Endothelial cell of umbilical vein (primary cell): ENCODE measurements around the gene RNF217. TPM values are rescaled to one million over a fixed set of nuclear protein-coding genes. Genes with fewer than 3 reads are reported as not detected.

ENCODE experiments used
- BruUV-seq: library from RNA; stranded (reverse); fragments of 400-500 nt; replicated peaks from 2 replicates; lab custom pipeline; 2021; lab: Mats Ljungman, UMichigan
- CTCF ChIA-PET: fragments of 300-600, 350-600 bp; sonication (Branson Sonifier 250); formaldehyde crosslinking; loops from one replicate; lab custom pipeline; 2021; ENCODE audit warnings: antibody characterized with exemption, inconsistent platforms; lab: Charles Lee
- POLR2A ChIA-PET: fragments of 300-600, 350-600 bp; sonication (Branson Sonifier 250); formaldehyde crosslinking; loops from one replicate; lab custom pipeline; 2021; ENCODE audit warnings: antibody characterized with exemption, inconsistent platforms; lab: Charles Lee
- DNase-seq: peaks from one replicate; pipeline ENCODE4 v3.0.0-alpha.2; 2011; ENCODE audit warnings: low read depth, low spot score
- FAIRE-seq: peaks from 2 replicates; lab custom pipeline; 2011; peaks lifted over from hg19 to GRCh38; lab: Jason Lieb, UNC
- H2AFZ ChIP-seq: 2 replicates; pipeline ENCODE4 v1.6.0; 2012; ENCODE audit warnings: low read depth, low read length, control low read depth, inconsistent platforms
- H3K27ac ChIP-seq: 2 replicates; pipeline ENCODE4 v1.5.1; 2011; ENCODE audit warnings: low read depth, mild to moderate bottlenecking, control low read depth, low read length, moderate library complexity; ENCODE audit not compliant: insufficient read depth
- H3K27me3 ChIP-seq, 2 experiments: 2 replicates each; pipeline versions ENCODE4 v1.6.0 to v1.6.1; 2011; ENCODE audit warnings: low read length in 2 of 2, mixed read lengths in 1 of 2; ENCODE audit not compliant: control insufficient read depth in 2 of 2, insufficient read depth in 2 of 2
- H3K36me3 ChIP-seq, 2 experiments: 2 replicates in 1 of 2; 3 replicates in 1 of 2; pipeline ENCODE4 v1.5.1; 2011; ENCODE audit warnings: low read length in 2 of 2, mild to moderate bottlenecking in 1 of 2, moderate library complexity in 1 of 2; ENCODE audit not compliant: control insufficient read depth in 2 of 2, insufficient read depth in 2 of 2; ENCODE audit errors: extremely low read depth in 1 of 2
- H3K4me1 ChIP-seq: 3 replicates; pipeline ENCODE4 v1.5.1; 2011; ENCODE audit warnings: mild to moderate bottlenecking, low read length; ENCODE audit not compliant: control insufficient read depth, insufficient read depth; ENCODE audit errors: extremely low read depth
- H3K4me2 ChIP-seq: 2 replicates; pipeline ENCODE4 v1.6.1; 2011; ENCODE audit warnings: low read length, control low read depth, mixed read lengths; ENCODE audit not compliant: insufficient read depth
- H3K4me3 ChIP-seq, 3 experiments: fragments of 200-600 bp in 1 of 3; sonication (generic), shearing (Covaris generic) in 1 of 3; replicated peaks in 1 of 3; 2 replicates each; pipeline ENCODE4 v1.5.1; 2011 to 2016; ENCODE audit warnings: control low read depth in 3 of 3, low read length in 3 of 3, mild to moderate bottlenecking in 2 of 3, inconsistent platforms in 1 of 3, low read depth in 1 of 3, moderate library complexity in 1 of 3; ENCODE audit not compliant: insufficient read depth in 1 of 3
- H3K79me2 ChIP-seq: 2 replicates; pipeline ENCODE4 v1.6.0; 2012; ENCODE audit warnings: low read length, inconsistent platforms; ENCODE audit not compliant: control insufficient read depth, insufficient read depth
- H3K9ac ChIP-seq: replicated peaks from 2 replicates; pipeline ENCODE3; 2011; ENCODE audit warnings: low read length, control low read depth; ENCODE audit not compliant: insufficient read depth; ENCODE audit errors: extremely low read depth
- H3K9me1 ChIP-seq: replicated peaks from 3 replicates; pipeline ENCODE4 v1.6.0; 2011; ENCODE audit warnings: mild to moderate bottlenecking, low read length; ENCODE audit not compliant: control insufficient read depth, insufficient read depth; ENCODE audit errors: extremely low read depth
- H3K9me3 ChIP-seq: replicated peaks from 2 replicates; pipeline ENCODE4 v1.5.1; 2012; ENCODE audit warnings: low read length, inconsistent platforms; ENCODE audit not compliant: control insufficient read depth, insufficient read depth
- H4K20me1 ChIP-seq: replicated peaks from 2 replicates; pipeline ENCODE3; 2011; ENCODE audit warnings: mild to moderate bottlenecking, low read length; ENCODE audit not compliant: control insufficient read depth, insufficient read depth; ENCODE audit errors: extremely low read depth
- EZH2 ChIP-seq: IDR thresholded peaks from 2 replicates; pipeline ENCODE4 v1.6.1; 2012; ENCODE audit warnings: borderline replicate concordance, low read depth, mild to moderate bottlenecking, moderate library complexity, low read length, inconsistent platforms; ENCODE audit not compliant: severe bottlenecking
- FOS ChIP-seq: IDR thresholded peaks from 2 replicates; pipeline ENCODE4 v1.6.1; 2011; ENCODE audit warnings: mild to moderate bottlenecking, low read length, moderate library complexity, borderline replicate concordance; ENCODE audit not compliant: insufficient read depth
- GATA2 ChIP-seq: IDR thresholded peaks from 2 replicates; pipeline ENCODE4 v1.7.0; 2011; ENCODE audit warnings: low read depth, mild to moderate bottlenecking, moderate library complexity, mixed read lengths, low read length; ENCODE audit not compliant: insufficient read length, insufficient read depth
- JUN ChIP-seq: IDR thresholded peaks from 2 replicates; pipeline ENCODE4 v1.6.1; 2011; ENCODE audit warnings: borderline replicate concordance, low read depth; ENCODE audit not compliant: insufficient read length, insufficient read depth
- MYC ChIP-seq: IDR thresholded peaks from one replicate; pipeline ENCODE4 v1.6.1; 2011; ENCODE audit warnings: mild to moderate bottlenecking, low read depth, low read length
- POLR2A ChIP-seq: IDR thresholded peaks from 2 replicates; pipeline ENCODE4 v1.6.1; 2012; ENCODE audit warnings: low read depth, mild to moderate bottlenecking, control low read depth, low read length
- POLR2AphosphoS5 ChIP-seq: IDR thresholded peaks from 2 replicates; pipeline ENCODE4 v1.6.1; 2012; ENCODE audit warnings: low read depth, mild to moderate bottlenecking, control low read depth, low read length, moderate library complexity; ENCODE audit not compliant: insufficient read depth
- dilution Hi-C: fragments of 300-500 bp; cut with MboI; formaldehyde crosslinking; loops from one replicate; pipeline ENCODE4 v1.15.0; 2019; ENCODE audit warnings: low sequenced_read_pairs; ENCODE audit not compliant: extremely low pct_ligation_motif_present
- intact Hi-C: fragments of 100-400 bp; cut with micrococcal nuclease; formaldehyde crosslinking; loops from one replicate; pipeline ENCODE4 v1.10.0; 2022
- polyA plus RNA-seq, 4 experiments: library from polyadenylated mRNA; depleted of rRNA in 3 of 4; stranded (reverse) in 3 of 4; unstranded in 1 of 4; fragments of >200 nt; gene quantifications; 2 replicates each; pipeline versions ENCODE4 v1.2.1 to v1.2.3, GENCODE V29; 2011 to 2012; ENCODE audit warnings: missing spikeins in 1 of 4
- total RNA-seq: library from RNA; stranded (reverse); gene quantifications from 2 replicates; pipeline ENCODE4 v1.2.3, GENCODE V29; 2021
- TF ChIP-seq, protein P1 (sequence below), 2 donors: IDR thresholded peaks; 1 replicate in 1 of 2; 2 replicates in 1 of 2; pipeline ENCODE4 v1.5.1; 2011; ENCODE audit warnings: low read length in 2 of 2, mild to moderate bottlenecking in 2 of 2, moderate library complexity in 2 of 2, control low read depth in 1 of 2, inconsistent platforms in 1 of 2, low read depth in 1 of 2; ENCODE audit not compliant: insufficient read depth in 1 of 2; ENCODE audit errors: extremely low read depth in 1 of 2
- TF ChIP-seq, protein P2 (sequence below): IDR thresholded peaks from 2 replicates; pipeline ENCODE4 v1.6.1; 2011; ENCODE audit not compliant: insufficient read depth, insufficient read length

RNF217 gene
- total and polyA plus RNA-seq, 2 donors (not counting 3 experiments of a cell fraction or from before 2014, with no cell fraction given), result 8.8 to 32.5 TPM

DNA sequence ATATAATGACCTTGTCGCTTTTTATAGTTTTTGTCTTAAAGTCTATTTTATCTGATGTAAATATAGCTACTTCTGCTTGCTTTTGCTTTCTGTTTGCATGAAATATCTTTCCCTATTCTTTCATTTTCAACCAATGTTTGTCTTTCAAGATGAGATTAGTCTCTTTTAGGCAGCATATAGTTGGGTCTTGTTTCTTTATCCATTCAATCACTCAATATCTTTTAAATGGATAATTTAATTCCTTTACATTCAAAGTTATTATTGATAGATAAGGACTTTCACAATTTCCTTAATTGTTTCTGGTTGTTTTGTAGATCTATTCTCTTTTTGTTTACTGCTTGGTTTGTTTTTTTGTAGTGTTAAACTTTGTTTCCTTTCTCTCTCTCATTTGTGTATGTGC, 147.8 kb downstream of the RNF217 start:
- FAIRE-seq (no peak), DNase-seq (no peak)
- H3K9me1 ChIP-seq, result no peaks in the 10 kb centered on the region
- H3K36me3 ChIP-seq, result no peaks in the 10 kb centered on the region
- H3K9ac ChIP-seq, result no peak overlapping the region
- no peak overlapping the region for H3K4me2 ChIP-seq
- ChIA-PET POLR2A (interaction anchor here (0.6 kb wide), 1 partner anchor 171 kb away, joined by 5 read pairs; no protein-coding TSS in a partner anchor), CTCF (interaction anchor here (1.0 to 5.3 kb wide), 2 partner anchors 101 to 238 kb away, joined by 3 to 259 read pairs; no protein-coding TSS in a partner anchor)
- H3K4me1 ChIP-seq, result no peaks in the 10 kb centered on the region
- dilution Hi-C loops (loop anchor here (25.0 kb wide), 1 partner anchor 248 kb away; no protein-coding TSS in a partner anchor), intact Hi-C loops (loop anchor here (5.0 kb wide), 1 partner anchor 192 kb away; the partner anchor contains the start of gene HDDC2)
- no peaks in the 10 kb centered on the region for H4K20me1 ChIP-seq
- H3K9me3 ChIP-seq, result peaks cover 3% of the 10 kb centered on the region
- H3K79me2 ChIP-seq, result no peaks in the 10 kb centered on the region
- BruUV-seq, result no TSS peak
- no peak overlapping the region for H3K4me3 ChIP-seq
- no peak for TF ChIP-seq POLR2AphosphoS5
- TF ChIP-seq, protein P1, sequence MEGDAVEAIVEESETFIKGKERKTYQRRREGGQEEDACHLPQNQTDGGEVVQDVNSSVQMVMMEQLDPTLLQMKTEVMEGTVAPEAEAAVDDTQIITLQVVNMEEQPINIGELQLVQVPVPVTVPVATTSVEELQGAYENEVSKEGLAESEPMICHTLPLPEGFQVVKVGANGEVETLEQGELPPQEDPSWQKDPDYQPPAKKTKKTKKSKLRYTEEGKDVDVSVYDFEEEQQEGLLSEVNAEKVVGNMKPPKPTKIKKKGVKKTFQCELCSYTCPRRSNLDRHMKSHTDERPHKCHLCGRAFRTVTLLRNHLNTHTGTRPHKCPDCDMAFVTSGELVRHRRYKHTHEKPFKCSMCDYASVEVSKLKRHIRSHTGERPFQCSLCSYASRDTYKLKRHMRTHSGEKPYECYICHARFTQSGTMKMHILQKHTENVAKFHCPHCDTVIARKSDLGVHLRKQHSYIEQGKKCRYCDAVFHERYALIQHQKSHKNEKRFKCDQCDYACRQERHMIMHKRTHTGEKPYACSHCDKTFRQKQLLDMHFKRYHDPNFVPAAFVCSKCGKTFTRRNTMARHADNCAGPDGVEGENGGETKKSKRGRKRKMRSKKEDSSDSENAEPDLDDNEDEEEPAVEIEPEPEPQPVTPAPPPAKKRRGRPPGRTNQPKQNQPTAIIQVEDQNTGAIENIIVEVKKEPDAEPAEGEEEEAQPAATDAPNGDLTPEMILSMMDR (IDR thresholded peaks at IDR 0.05; ENCODE audit: extremely low read depth in 1 of 2, insufficient read depth in 1 of 2, low read depth in 1 of 2, low read length in 2 of 2), result no peak
- TF ChIP-seq, protein P2, sequence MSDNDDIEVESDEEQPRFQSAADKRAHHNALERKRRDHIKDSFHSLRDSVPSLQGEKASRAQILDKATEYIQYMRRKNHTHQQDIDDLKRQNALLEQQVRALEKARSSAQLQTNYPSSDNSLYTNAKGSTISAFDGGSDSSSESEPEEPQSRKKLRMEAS, result no peak
- TF ChIP-seq FOS, result no peak
- no peak for TF ChIP-seq GATA2
- no peak for TF ChIP-seq JUN
- TF ChIP-seq POLR2A, result no peak
- no peak for TF ChIP-seq EZH2
- no peak for TF ChIP-seq MYC
- H3K27ac ChIP-seq, result no peak overlapping the region
- no peak overlapping the region for H2AFZ ChIP-seq
- H3K27me3 ChIP-seq, result no peaks in the 10 kb centered on the region
